ENCODE data around the gene LRIT1. TPM values are rescaled to one million over a fixed set of nuclear protein-coding genes. Genes with fewer than 3 reads are reported as not detected.
A peak's percentile ranks its signal among the peaks of the same experiment; 100 is the strongest.

The LRIT1 gene
- total RNA-seq, 2 donors from 2014 or later: not detected

- no peak for ATAC-seq
- intact Hi-C loops (cut with DNase I, micrococcal nuclease): no loop called here
- DNase-seq: no peak
These were observed 16.1 kb upstream of the LRIT1 start for GRCh38 chr10:84257343-84258020.

- DNase-seq: peak in 1 of 2 donors; percentile 65
- ATAC-seq: peak; percentile 75
- intact Hi-C loops (cut with DNase I, micrococcal nuclease): no loop called here
These were observed 15.4 kb upstream of the LRIT1 start for GRCh38 chr10:84256510-84257342.

GRCh38 chr10:84254552-84255478 is 13.5 kb upstream of the LRIT1 start:
- intact Hi-C loops (cut with DNase I, micrococcal nuclease): no loop called here
- ATAC-seq (no peak), DNase-seq (no peak)

- ATAC-seq (no peak), DNase-seq (no peak)
- intact Hi-C loops (cut with DNase I, micrococcal nuclease): no loop called here
These were observed 7.4 kb upstream of the LRIT1 start for GRCh38 chr10:84248794-84249193.

GRCh38 chr10:84247496-84247895 is 6.2 kb upstream of the LRIT1 start:
- intact Hi-C loops (cut with DNase I, micrococcal nuclease): no loop called here
- DNase-seq (no peak), ATAC-seq (no peak)

GRCh38 chr10:84244651-84245270 is 3.4 kb upstream of the LRIT1 start, which contains the start of gene RGR:
Gene RGR (plus strand): TSS chr10:84245053. CDS start chr10:84245091, 38 bp downstream.
- DNase-seq (no peak), ATAC-seq (no peak)
- intact Hi-C loops (cut with DNase I, micrococcal nuclease): no loop called here

GRCh38 chr10:84243759-84244158 is 2.4 kb upstream of the LRIT1 start:
- DNase-seq (no peak), ATAC-seq (no peak)
- intact Hi-C loops (cut with DNase I, micrococcal nuclease): no loop called here

- no peak for DNase-seq
- intact Hi-C loops (cut with DNase I, micrococcal nuclease): no loop called here
- ATAC-seq: no peak
These were observed 2.4 kb downstream of the LRIT1 start for GRCh38 chr10:84238909-84239308.

- ATAC-seq (no peak), DNase-seq (no peak)
- intact Hi-C loops (cut with DNase I, micrococcal nuclease): no loop called here
These were observed 3.9 kb downstream of the LRIT1 start for GRCh38 chr10:84237199-84238051.

- no peak for ATAC-seq
- DNase-seq: no peak
- intact Hi-C loops (cut with DNase I, micrococcal nuclease): no loop called here
These were observed 4.5 kb downstream of the LRIT1 start for GRCh38 chr10:84236807-84237198.

- no peak for DNase-seq
- no peak for ATAC-seq
- intact Hi-C loops (cut with DNase I, micrococcal nuclease): no loop called here
These were observed 6.2 kb downstream of the LRIT1 start for GRCh38 chr10:84235096-84235495.

GRCh38 chr10:84234479-84234878 is 6.9 kb downstream of the LRIT1 start:
- ATAC-seq (no peak), DNase-seq (no peak)
- intact Hi-C loops (cut with DNase I, micrococcal nuclease): no loop called here

GRCh38 chr10:84233940-84234339 is 7.4 kb downstream of the LRIT1 start:
- ATAC-seq (no peak), DNase-seq (no peak)
- intact Hi-C loops (cut with DNase I, micrococcal nuclease): no loop called here

GRCh38 chr10:84232376-84232775 is 9.0 kb downstream of the LRIT1 start:
- DNase-seq: no peak
- ATAC-seq: no peak
- intact Hi-C loops (cut with DNase I, micrococcal nuclease): no loop called here

- intact Hi-C loops (cut with DNase I, micrococcal nuclease): no loop called here
- DNase-seq: no peak
- ATAC-seq: no peak
These were observed 11.0 kb downstream of the LRIT1 start for GRCh38 chr10:84230359-84230758.

GRCh38 chr10:84227810-84228209 is 13.5 kb downstream of the LRIT1 start:
- DNase-seq (no peak), ATAC-seq (no peak)
- intact Hi-C loops (cut with DNase I, micrococcal nuclease): no loop called here

GRCh38 chr10:84226616-84227015 is 14.7 kb downstream of the LRIT1 start:
- ATAC-seq: no peak
- intact Hi-C loops (cut with DNase I, micrococcal nuclease): no loop called here
- DNase-seq: no peak
